Endothelial cell of umbilical vein (primary cell): ENCODE data around the gene TMC1. TPM values are rescaled to one million over a fixed set of nuclear protein-coding genes. Genes with fewer than 3 reads are reported as not detected.

ENCODE experiments used
- BruUV-seq: library from RNA; stranded (reverse); fragments of 400-500 nt; replicated peaks from 2 replicates; lab custom pipeline; 2021; lab: Mats Ljungman, UMichigan
- CTCF ChIA-PET: fragments of 300-600, 350-600 bp; sonication (Branson Sonifier 250); formaldehyde crosslinking; loops from one replicate; lab custom pipeline; 2021; ENCODE audit warnings: antibody characterized with exemption, inconsistent platforms; lab: Charles Lee
- POLR2A ChIA-PET: fragments of 300-600, 350-600 bp; sonication (Branson Sonifier 250); formaldehyde crosslinking; loops from one replicate; lab custom pipeline; 2021; ENCODE audit warnings: antibody characterized with exemption, inconsistent platforms; lab: Charles Lee
- DNase-seq: peaks from one replicate; pipeline ENCODE4 v3.0.0-alpha.2; 2011; ENCODE audit warnings: low read depth, low spot score
- FAIRE-seq: peaks from 2 replicates; lab custom pipeline; 2011; peaks lifted over from hg19 to GRCh38; lab: Jason Lieb, UNC
- H2AFZ ChIP-seq: 2 replicates; pipeline ENCODE4 v1.6.0; 2012; ENCODE audit warnings: low read depth, low read length, control low read depth, inconsistent platforms
- H3K27ac ChIP-seq: 2 replicates; pipeline ENCODE4 v1.5.1; 2011; ENCODE audit warnings: low read depth, mild to moderate bottlenecking, control low read depth, low read length, moderate library complexity; ENCODE audit not compliant: insufficient read depth
- H3K27me3 ChIP-seq, 2 experiments: 2 replicates each; pipeline versions ENCODE4 v1.6.0 to v1.6.1; 2011; ENCODE audit warnings: low read length in 2 of 2, mixed read lengths in 1 of 2; ENCODE audit not compliant: control insufficient read depth in 2 of 2, insufficient read depth in 2 of 2
- H3K36me3 ChIP-seq, 2 experiments: 2 replicates in 1 of 2; 3 replicates in 1 of 2; pipeline ENCODE4 v1.5.1; 2011; ENCODE audit warnings: low read length in 2 of 2, mild to moderate bottlenecking in 1 of 2, moderate library complexity in 1 of 2; ENCODE audit not compliant: control insufficient read depth in 2 of 2, insufficient read depth in 2 of 2; ENCODE audit errors: extremely low read depth in 1 of 2
- H3K4me1 ChIP-seq: 3 replicates; pipeline ENCODE4 v1.5.1; 2011; ENCODE audit warnings: mild to moderate bottlenecking, low read length; ENCODE audit not compliant: control insufficient read depth, insufficient read depth; ENCODE audit errors: extremely low read depth
- H3K4me2 ChIP-seq: 2 replicates; pipeline ENCODE4 v1.6.1; 2011; ENCODE audit warnings: low read length, control low read depth, mixed read lengths; ENCODE audit not compliant: insufficient read depth
- H3K4me3 ChIP-seq, 3 experiments: fragments of 200-600 bp in 1 of 3; sonication (generic), shearing (Covaris generic) in 1 of 3; replicated peaks in 1 of 3; 2 replicates each; pipeline ENCODE4 v1.5.1; 2011 to 2016; ENCODE audit warnings: control low read depth in 3 of 3, low read length in 3 of 3, mild to moderate bottlenecking in 2 of 3, inconsistent platforms in 1 of 3, low read depth in 1 of 3, moderate library complexity in 1 of 3; ENCODE audit not compliant: insufficient read depth in 1 of 3
- H3K79me2 ChIP-seq: 2 replicates; pipeline ENCODE4 v1.6.0; 2012; ENCODE audit warnings: low read length, inconsistent platforms; ENCODE audit not compliant: control insufficient read depth, insufficient read depth
- H3K9ac ChIP-seq: replicated peaks from 2 replicates; pipeline ENCODE3; 2011; ENCODE audit warnings: low read length, control low read depth; ENCODE audit not compliant: insufficient read depth; ENCODE audit errors: extremely low read depth
- H3K9me1 ChIP-seq: replicated peaks from 3 replicates; pipeline ENCODE4 v1.6.0; 2011; ENCODE audit warnings: mild to moderate bottlenecking, low read length; ENCODE audit not compliant: control insufficient read depth, insufficient read depth; ENCODE audit errors: extremely low read depth
- H3K9me3 ChIP-seq: replicated peaks from 2 replicates; pipeline ENCODE4 v1.5.1; 2012; ENCODE audit warnings: low read length, inconsistent platforms; ENCODE audit not compliant: control insufficient read depth, insufficient read depth
- H4K20me1 ChIP-seq: replicated peaks from 2 replicates; pipeline ENCODE3; 2011; ENCODE audit warnings: mild to moderate bottlenecking, low read length; ENCODE audit not compliant: control insufficient read depth, insufficient read depth; ENCODE audit errors: extremely low read depth
- EZH2 ChIP-seq: IDR thresholded peaks from 2 replicates; pipeline ENCODE4 v1.6.1; 2012; ENCODE audit warnings: borderline replicate concordance, low read depth, mild to moderate bottlenecking, moderate library complexity, low read length, inconsistent platforms; ENCODE audit not compliant: severe bottlenecking
- FOS ChIP-seq: IDR thresholded peaks from 2 replicates; pipeline ENCODE4 v1.6.1; 2011; ENCODE audit warnings: mild to moderate bottlenecking, low read length, moderate library complexity, borderline replicate concordance; ENCODE audit not compliant: insufficient read depth
- GATA2 ChIP-seq: IDR thresholded peaks from 2 replicates; pipeline ENCODE4 v1.7.0; 2011; ENCODE audit warnings: low read depth, mild to moderate bottlenecking, moderate library complexity, mixed read lengths, low read length; ENCODE audit not compliant: insufficient read length, insufficient read depth
- JUN ChIP-seq: IDR thresholded peaks from 2 replicates; pipeline ENCODE4 v1.6.1; 2011; ENCODE audit warnings: borderline replicate concordance, low read depth; ENCODE audit not compliant: insufficient read length, insufficient read depth
- MYC ChIP-seq: IDR thresholded peaks from one replicate; pipeline ENCODE4 v1.6.1; 2011; ENCODE audit warnings: mild to moderate bottlenecking, low read depth, low read length
- POLR2A ChIP-seq: IDR thresholded peaks from 2 replicates; pipeline ENCODE4 v1.6.1; 2012; ENCODE audit warnings: low read depth, mild to moderate bottlenecking, control low read depth, low read length
- POLR2AphosphoS5 ChIP-seq: IDR thresholded peaks from 2 replicates; pipeline ENCODE4 v1.6.1; 2012; ENCODE audit warnings: low read depth, mild to moderate bottlenecking, control low read depth, low read length, moderate library complexity; ENCODE audit not compliant: insufficient read depth
- dilution Hi-C: fragments of 300-500 bp; cut with MboI; formaldehyde crosslinking; loops from one replicate; pipeline ENCODE4 v1.15.0; 2019; ENCODE audit warnings: low sequenced_read_pairs; ENCODE audit not compliant: extremely low pct_ligation_motif_present
- intact Hi-C: fragments of 100-400 bp; cut with micrococcal nuclease; formaldehyde crosslinking; loops from one replicate; pipeline ENCODE4 v1.10.0; 2022
- polyA plus RNA-seq, 4 experiments: library from polyadenylated mRNA; depleted of rRNA in 3 of 4; stranded (reverse) in 3 of 4; unstranded in 1 of 4; fragments of >200 nt; gene quantifications; 2 replicates each; pipeline versions ENCODE4 v1.2.1 to v1.2.3, GENCODE V29; 2011 to 2012; ENCODE audit warnings: missing spikeins in 1 of 4
- total RNA-seq: library from RNA; stranded (reverse); gene quantifications from 2 replicates; pipeline ENCODE4 v1.2.3, GENCODE V29; 2021
- TF ChIP-seq, protein P1 (sequence below), 2 donors: IDR thresholded peaks; 1 replicate in 1 of 2; 2 replicates in 1 of 2; pipeline ENCODE4 v1.5.1; 2011; ENCODE audit warnings: low read length in 2 of 2, mild to moderate bottlenecking in 2 of 2, moderate library complexity in 2 of 2, control low read depth in 1 of 2, inconsistent platforms in 1 of 2, low read depth in 1 of 2; ENCODE audit not compliant: insufficient read depth in 1 of 2; ENCODE audit errors: extremely low read depth in 1 of 2
- TF ChIP-seq, protein P2 (sequence below): IDR thresholded peaks from 2 replicates; pipeline ENCODE4 v1.6.1; 2011; ENCODE audit not compliant: insufficient read depth, insufficient read length

The TMC1 gene
- total and polyA plus RNA-seq, 2 donors (not counting 3 experiments of a cell fraction or from before 2014, with no cell fraction given): 1.5 TPM; not detected in 1

- H3K9ac ChIP-seq: no peak overlapping the region
- no TSS peak for BruUV-seq
- H3K36me3 ChIP-seq: no peaks in the 10 kb centered on the region
- no peaks in the 10 kb centered on the region for H4K20me1 ChIP-seq
- dilution Hi-C loops (no loop called here), intact Hi-C loops (no loop called here)
- H2AFZ ChIP-seq: no peak overlapping the region
- DNase-seq: no peak
- no peaks in the 10 kb centered on the region for H3K9me3 ChIP-seq
- H3K27me3 ChIP-seq: no peaks in the 10 kb centered on the region
- no peaks in the 10 kb centered on the region for H3K4me1 ChIP-seq
- H3K4me2 ChIP-seq: no peak overlapping the region
- TF ChIP-seq EZH2: no peak
- TF ChIP-seq FOS: no peak
- TF ChIP-seq POLR2AphosphoS5: no peak
- TF ChIP-seq JUN: no peak
- no peak for TF ChIP-seq MYC
- no peak for TF ChIP-seq GATA2
- TF ChIP-seq, protein P1, sequence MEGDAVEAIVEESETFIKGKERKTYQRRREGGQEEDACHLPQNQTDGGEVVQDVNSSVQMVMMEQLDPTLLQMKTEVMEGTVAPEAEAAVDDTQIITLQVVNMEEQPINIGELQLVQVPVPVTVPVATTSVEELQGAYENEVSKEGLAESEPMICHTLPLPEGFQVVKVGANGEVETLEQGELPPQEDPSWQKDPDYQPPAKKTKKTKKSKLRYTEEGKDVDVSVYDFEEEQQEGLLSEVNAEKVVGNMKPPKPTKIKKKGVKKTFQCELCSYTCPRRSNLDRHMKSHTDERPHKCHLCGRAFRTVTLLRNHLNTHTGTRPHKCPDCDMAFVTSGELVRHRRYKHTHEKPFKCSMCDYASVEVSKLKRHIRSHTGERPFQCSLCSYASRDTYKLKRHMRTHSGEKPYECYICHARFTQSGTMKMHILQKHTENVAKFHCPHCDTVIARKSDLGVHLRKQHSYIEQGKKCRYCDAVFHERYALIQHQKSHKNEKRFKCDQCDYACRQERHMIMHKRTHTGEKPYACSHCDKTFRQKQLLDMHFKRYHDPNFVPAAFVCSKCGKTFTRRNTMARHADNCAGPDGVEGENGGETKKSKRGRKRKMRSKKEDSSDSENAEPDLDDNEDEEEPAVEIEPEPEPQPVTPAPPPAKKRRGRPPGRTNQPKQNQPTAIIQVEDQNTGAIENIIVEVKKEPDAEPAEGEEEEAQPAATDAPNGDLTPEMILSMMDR (IDR thresholded peaks at IDR 0.05; ENCODE audit: extremely low read depth in 1 of 2, insufficient read depth in 1 of 2, low read depth in 1 of 2, low read length in 2 of 2): no peak
- TF ChIP-seq POLR2A: no peak
- TF ChIP-seq, protein P2, sequence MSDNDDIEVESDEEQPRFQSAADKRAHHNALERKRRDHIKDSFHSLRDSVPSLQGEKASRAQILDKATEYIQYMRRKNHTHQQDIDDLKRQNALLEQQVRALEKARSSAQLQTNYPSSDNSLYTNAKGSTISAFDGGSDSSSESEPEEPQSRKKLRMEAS: no peak
- H3K27ac ChIP-seq: no peak overlapping the region
- H3K4me3 ChIP-seq: no peak overlapping the region
- POLR2A ChIA-PET: no interaction called here
- no peak for FAIRE-seq
- CTCF ChIA-PET: interaction anchor here (1.3 kb wide), 1 partner anchor 49 kb away, joined by 3 read pairs; no protein-coding TSS in a partner anchor
- no peaks in the 10 kb centered on the region for H3K79me2 ChIP-seq
- H3K9me1 ChIP-seq: no peaks in the 10 kb centered on the region
These were observed 19.0 kb downstream of the TMC1 start for GRCh38 chr9:72540348-72540873.
